DND-41 (cell line): Measurements from ENCODE around the gene PPP1R13L.

Experiments used
- ATAC-seq: fragments of 200-7000 bp; cut with Tn5 transposase; 3 replicates; pipeline ENCODE4 v1.9.1; 2021; ENCODE audit warnings: low read depth; ENCODE audit not compliant: insufficient read depth
- DNase-seq: peaks from one replicate; pipeline ENCODE4 v3.0.0-alpha.2; 2020
- H2AFZ ChIP-seq: 2 replicates; pipeline ENCODE4 v1.6.0; 2012; ENCODE audit warnings: low read depth, low read length
- H3K27ac ChIP-seq: 2 replicates; pipeline ENCODE4 v1.5.1; 2012; ENCODE audit warnings: low read length, inconsistent platforms
- H3K27me3 ChIP-seq: fragments of 200-600 bp; sonication (generic); 2 replicates; pipeline ENCODE4 v1.6.0; 2012; ENCODE audit warnings: low read length, mild to moderate bottlenecking, inconsistent platforms; ENCODE audit not compliant: insufficient read depth, poor library complexity
- H3K36me3 ChIP-seq: 2 replicates; pipeline ENCODE4 v1.5.1; 2012; ENCODE audit warnings: low read length, inconsistent platforms; ENCODE audit not compliant: insufficient read depth
- H3K4me1 ChIP-seq: 2 replicates; pipeline ENCODE4 v1.5.1; 2012; ENCODE audit warnings: mild to moderate bottlenecking, low read length; ENCODE audit not compliant: insufficient read depth
- H3K4me2 ChIP-seq: 2 replicates; pipeline ENCODE4 v1.6.0; 2012; ENCODE audit warnings: mild to moderate bottlenecking, moderate library complexity, low read length, inconsistent platforms; ENCODE audit not compliant: insufficient read depth
- H3K4me3 ChIP-seq, 2 experiments: fragments of 200-600 bp in 1 of 2; shearing (Covaris generic) in 1 of 2; 2 replicates each; pipeline ENCODE4 v1.5.1; 2012 to 2016; ENCODE audit warnings: inconsistent platforms in 2 of 2, low read length in 2 of 2, mild to moderate bottlenecking in 2 of 2, low read depth in 1 of 2, moderate library complexity in 1 of 2
- H3K79me2 ChIP-seq: 2 replicates; pipeline ENCODE4 v1.6.0; 2012; ENCODE audit warnings: low read length, inconsistent platforms; ENCODE audit not compliant: insufficient read depth
- H3K9ac ChIP-seq: 2 replicates; pipeline ENCODE4 v1.6.0; 2012; ENCODE audit warnings: low read depth, mild to moderate bottlenecking, inconsistent platforms, low read length, moderate library complexity
- H3K9me3 ChIP-seq: 2 replicates; pipeline ENCODE4 v1.5.1; 2012; ENCODE audit warnings: low read length, moderate library complexity, mild to moderate bottlenecking, inconsistent platforms; ENCODE audit not compliant: insufficient read depth, severe bottlenecking
- H4K20me1 ChIP-seq: 2 replicates; pipeline ENCODE4 v1.6.0; 2012; ENCODE audit warnings: low read length; ENCODE audit not compliant: insufficient read depth
- CTCF ChIP-seq: IDR thresholded peaks from 2 replicates; pipeline ENCODE4 v1.5.1; 2012; ENCODE audit warnings: borderline replicate concordance, low read length, moderate library complexity, mild to moderate bottlenecking; ENCODE audit not compliant: poor library complexity, severe bottlenecking; ENCODE audit errors: extremely low read depth
- EZH2 ChIP-seq: IDR thresholded peaks from 3 replicates; pipeline ENCODE4 v1.6.1; 2012; ENCODE audit warnings: borderline replicate concordance, low read depth, mild to moderate bottlenecking, moderate library complexity, low read length, inconsistent platforms; ENCODE audit not compliant: severe bottlenecking

The PPP1R13L gene

GRCh38 chr19:45391871-45392665, 12.8 kb downstream of the PPP1R13L start:
- no peak overlapping the region for H3K9ac ChIP-seq
- no peaks in the 10 kb centered on the region for H4K20me1 ChIP-seq
- H3K27ac ChIP-seq: no peak overlapping the region
- ATAC-seq (no peak), DNase-seq (no peak)
- H3K4me3 ChIP-seq: no peak overlapping the region
- no peaks in the 10 kb centered on the region for H3K79me2 ChIP-seq
- TF ChIP-seq CTCF (no peak), EZH2 (no peak)
- H3K4me2 ChIP-seq: no peak overlapping the region
- H3K9me3 ChIP-seq: no peaks in the 10 kb centered on the region
- H3K36me3 ChIP-seq: no peaks in the 10 kb centered on the region
- H2AFZ ChIP-seq: no peak overlapping the region
- no peaks in the 10 kb centered on the region for H3K4me1 ChIP-seq
- no peaks in the 10 kb centered on the region for H3K27me3 ChIP-seq

DNA sequence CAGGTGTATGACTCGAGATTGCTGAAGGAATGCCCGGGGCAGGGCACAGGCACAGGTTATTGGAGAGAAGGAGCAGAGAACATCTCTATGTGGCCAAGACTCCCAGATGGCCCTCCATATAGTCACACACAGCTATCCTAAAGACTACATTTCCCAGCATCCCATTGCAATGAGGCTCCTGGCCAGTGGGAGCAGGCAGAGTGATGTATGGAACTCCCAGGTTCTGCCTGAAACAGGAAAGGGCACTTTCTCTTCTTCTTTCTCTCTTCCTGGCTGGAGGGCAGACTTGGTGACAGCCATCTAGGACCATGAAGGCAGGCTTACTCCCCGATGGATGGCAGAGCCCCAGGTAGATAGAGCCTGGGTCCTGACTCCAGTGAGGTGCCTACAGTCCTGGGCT, 13.5 kb downstream of the PPP1R13L start:
- no peak overlapping the region for H3K27ac ChIP-seq
- no peak overlapping the region for H2AFZ ChIP-seq
- no peak overlapping the region for H3K9ac ChIP-seq
- no peak for TF ChIP-seq EZH2
- TF ChIP-seq CTCF: no peak
- no peaks in the 10 kb centered on the region for H4K20me1 ChIP-seq
- no peak overlapping the region for H3K4me3 ChIP-seq
- no peak for DNase-seq
- no peaks in the 10 kb centered on the region for H3K9me3 ChIP-seq
- no peaks in the 10 kb centered on the region for H3K36me3 ChIP-seq
- no peaks in the 10 kb centered on the region for H3K79me2 ChIP-seq
- no peaks in the 10 kb centered on the region for H3K4me1 ChIP-seq
- ATAC-seq: no peak
- H3K4me2 ChIP-seq: no peak overlapping the region
- H3K27me3 ChIP-seq: no peaks in the 10 kb centered on the region

DNA sequence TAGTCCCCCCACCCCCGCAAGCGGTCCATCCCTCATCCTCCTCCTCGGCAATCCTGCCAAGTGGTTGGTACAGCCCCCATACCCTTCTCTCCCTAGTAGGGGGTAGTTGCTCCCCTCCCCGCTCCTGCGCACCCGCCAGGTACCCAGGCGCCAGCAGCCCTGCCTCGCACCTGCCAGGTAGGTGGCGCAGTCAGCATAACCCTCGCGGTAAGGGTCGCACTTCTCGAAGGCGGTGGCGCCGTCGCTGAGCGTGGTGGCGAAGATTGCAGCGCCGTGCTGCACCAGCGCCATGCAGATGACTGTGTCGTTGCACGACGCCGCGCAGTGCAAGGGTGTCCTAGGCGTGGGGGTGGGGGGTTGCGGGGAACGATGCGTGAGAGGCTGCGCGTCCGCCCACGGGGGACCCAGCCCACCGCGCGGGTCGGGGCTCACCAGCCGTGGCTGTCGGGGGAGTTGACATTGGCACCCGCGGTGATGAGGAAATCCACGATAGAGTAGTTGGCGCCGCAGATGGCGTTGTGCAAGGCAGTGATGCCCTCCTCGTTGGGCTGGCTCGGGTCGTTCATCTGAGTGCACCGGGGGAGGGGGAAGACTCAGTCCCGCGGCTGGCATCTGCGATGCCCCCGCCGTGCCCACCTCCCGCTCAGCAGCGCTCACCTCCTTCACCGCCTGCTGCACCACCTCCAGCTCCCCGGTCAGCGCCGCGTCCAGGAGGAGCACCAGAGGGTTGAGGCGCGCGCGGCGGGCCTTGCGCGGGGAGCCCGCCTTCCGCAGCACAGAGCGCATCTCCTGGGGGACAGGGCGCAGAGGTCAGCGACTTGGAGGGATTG, 19.3 kb downstream of the PPP1R13L start:
- no peak overlapping the region for H3K4me3 ChIP-seq
- no peaks in the 10 kb centered on the region for H3K4me1 ChIP-seq
- no peak for DNase-seq
- H3K27me3 ChIP-seq: no peaks in the 10 kb centered on the region
- no peak for TF ChIP-seq EZH2
- TF ChIP-seq CTCF: no peak
- H3K9me3 ChIP-seq: no peaks in the 10 kb centered on the region
- H3K27ac ChIP-seq: no peak overlapping the region
- no peaks in the 10 kb centered on the region for H3K36me3 ChIP-seq
- ATAC-seq: no peak
- H3K4me2 ChIP-seq: no peak overlapping the region
- H3K79me2 ChIP-seq: no peaks in the 10 kb centered on the region
- H3K9ac ChIP-seq: no peak overlapping the region
- H2AFZ ChIP-seq: no peak overlapping the region
- no peaks in the 10 kb centered on the region for H4K20me1 ChIP-seq
